ENCODE measurements around the gene IL31.

DNA sequence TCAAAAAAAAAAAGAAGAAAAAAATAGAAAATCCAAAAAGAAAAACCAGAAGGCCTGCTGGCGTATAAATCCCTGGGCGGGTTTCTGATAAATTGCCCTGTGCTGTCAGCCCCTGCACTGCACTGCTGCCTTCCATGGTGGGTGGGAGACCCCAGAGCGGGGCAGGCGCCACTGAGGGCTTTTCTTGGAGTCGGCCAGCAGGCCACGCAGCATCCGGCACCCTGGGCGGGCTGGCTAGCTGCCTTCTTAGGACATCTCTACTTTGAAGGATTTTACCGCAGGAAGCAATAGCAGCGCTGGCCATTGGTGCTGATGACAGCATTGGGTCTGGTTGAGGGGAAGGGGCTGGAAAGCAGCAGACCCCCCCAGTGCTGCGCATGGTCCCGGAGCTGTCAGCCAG is 29.1 kb downstream of the IL31 start:
- TF ChIP-seq, protein P1, sequence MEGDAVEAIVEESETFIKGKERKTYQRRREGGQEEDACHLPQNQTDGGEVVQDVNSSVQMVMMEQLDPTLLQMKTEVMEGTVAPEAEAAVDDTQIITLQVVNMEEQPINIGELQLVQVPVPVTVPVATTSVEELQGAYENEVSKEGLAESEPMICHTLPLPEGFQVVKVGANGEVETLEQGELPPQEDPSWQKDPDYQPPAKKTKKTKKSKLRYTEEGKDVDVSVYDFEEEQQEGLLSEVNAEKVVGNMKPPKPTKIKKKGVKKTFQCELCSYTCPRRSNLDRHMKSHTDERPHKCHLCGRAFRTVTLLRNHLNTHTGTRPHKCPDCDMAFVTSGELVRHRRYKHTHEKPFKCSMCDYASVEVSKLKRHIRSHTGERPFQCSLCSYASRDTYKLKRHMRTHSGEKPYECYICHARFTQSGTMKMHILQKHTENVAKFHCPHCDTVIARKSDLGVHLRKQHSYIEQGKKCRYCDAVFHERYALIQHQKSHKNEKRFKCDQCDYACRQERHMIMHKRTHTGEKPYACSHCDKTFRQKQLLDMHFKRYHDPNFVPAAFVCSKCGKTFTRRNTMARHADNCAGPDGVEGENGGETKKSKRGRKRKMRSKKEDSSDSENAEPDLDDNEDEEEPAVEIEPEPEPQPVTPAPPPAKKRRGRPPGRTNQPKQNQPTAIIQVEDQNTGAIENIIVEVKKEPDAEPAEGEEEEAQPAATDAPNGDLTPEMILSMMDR (IDR thresholded peaks at IDR 0.05; ENCODE audit: extremely low read depth in 1 of 2, insufficient read depth in 1 of 2, low read depth in 1 of 2, low read length in 2 of 2), result no peak
- TF ChIP-seq POLR2A (IDR thresholded peaks at IDR 0.05; ENCODE audit: low read depth, low read length), result no peak

All from endothelial cell of umbilical vein (primary cell).